Mesendoderm (in vitro differentiated cells): ENCODE results near the gene NLRC5.

Source experiments
- DNase-seq: peaks from one replicate; pipeline ENCODE4 v3.0.0; 2013
- H2AK5ac ChIP-seq: 2 replicates; pipeline ENCODE4 v1.6.1; 2013; ENCODE audit warnings: low read length, inconsistent platforms
- H2BK120ac ChIP-seq: 2 replicates; pipeline ENCODE4 v1.6.1; 2013; ENCODE audit warnings: low read depth, mild to moderate bottlenecking, low read length, moderate library complexity, mixed read lengths
- H2BK15ac ChIP-seq: replicated peaks from 2 replicates; pipeline ENCODE4 v1.6.1; 2013; ENCODE audit warnings: low read depth, mild to moderate bottlenecking, moderate library complexity
- H2BK5ac ChIP-seq: 2 replicates; pipeline ENCODE4 v1.6.1; 2013; ENCODE audit warnings: low read length, inconsistent platforms
- H3K18ac ChIP-seq: 2 replicates; pipeline ENCODE4 v1.6.1; 2013; ENCODE audit warnings: mild to moderate bottlenecking, low read length, mixed read lengths
- H3K23ac ChIP-seq: one replicate; pipeline ENCODE4 v1.6.1; 2013; ENCODE audit warnings: low read length
- H3K27ac ChIP-seq: 2 replicates; pipeline ENCODE4 v1.5.1; 2013; ENCODE audit warnings: low read depth, mild to moderate bottlenecking, inconsistent platforms, low read length, moderate library complexity
- H3K27me3 ChIP-seq: 2 replicates; pipeline ENCODE4 v1.6.1; 2013; ENCODE audit warnings: low read length, control low read depth, mild to moderate bottlenecking, inconsistent platforms; ENCODE audit not compliant: insufficient read depth, poor library complexity
- H3K36me3 ChIP-seq: 2 replicates; pipeline ENCODE4 v1.6.1; 2013; ENCODE audit warnings: low read length, inconsistent platforms; ENCODE audit not compliant: control insufficient read depth, insufficient read depth
- H3K4ac ChIP-seq: one replicate; pipeline ENCODE4 v1.6.1; 2013; ENCODE audit warnings: low read depth, mild to moderate bottlenecking, low read length, moderate library complexity
- H3K4me1 ChIP-seq: 2 replicates; pipeline ENCODE4 v1.6.1; 2013; ENCODE audit warnings: low read depth, low read length, inconsistent platforms; ENCODE audit not compliant: control insufficient read depth
- H3K4me2 ChIP-seq: 2 replicates; pipeline ENCODE4 v1.6.1; 2013; ENCODE audit warnings: low read length
- H3K4me3 ChIP-seq: 2 replicates; pipeline ENCODE4 v1.5.1; 2013; ENCODE audit warnings: mild to moderate bottlenecking, low read length
- H3K56ac ChIP-seq: one replicate; pipeline ENCODE4 v1.6.1; 2013; ENCODE audit warnings: low read length
- H3K79me1 ChIP-seq: 2 replicates; pipeline ENCODE4 v1.6.1; 2013; ENCODE audit warnings: low read length, inconsistent platforms
- H3K79me2 ChIP-seq: 2 replicates; pipeline ENCODE4 v1.6.1; 2013; ENCODE audit warnings: mild to moderate bottlenecking, low read length; ENCODE audit not compliant: control insufficient read depth, insufficient read depth
- H3K9ac ChIP-seq: 2 replicates; pipeline ENCODE4 v1.6.1; 2013; ENCODE audit warnings: low read length, inconsistent platforms
- H4K5ac ChIP-seq: one replicate; pipeline ENCODE4 v1.6.1; 2013; ENCODE audit warnings: low read length
- H4K8ac ChIP-seq: one replicate; pipeline ENCODE4 v1.6.1; 2013; ENCODE audit warnings: low read depth, mild to moderate bottlenecking, control low read depth, low read length, moderate library complexity
- whole genome bisulfite sequencing: extraction: QIAGEN DNeasy Blood & Tissue Kit; methylation state at CpG from one replicate; pipeline ENCODE4 v1.1.7; 2013; ENCODE audit warnings: low lambda C conversion rate, missing lambda C conversion rate; ENCODE audit not compliant: insufficient coverage; ENCODE audit errors: extremely low coverage; 5-methylcytosine and 5-hydroxymethylcytosine counted together

The NLRC5 gene

DNA sequence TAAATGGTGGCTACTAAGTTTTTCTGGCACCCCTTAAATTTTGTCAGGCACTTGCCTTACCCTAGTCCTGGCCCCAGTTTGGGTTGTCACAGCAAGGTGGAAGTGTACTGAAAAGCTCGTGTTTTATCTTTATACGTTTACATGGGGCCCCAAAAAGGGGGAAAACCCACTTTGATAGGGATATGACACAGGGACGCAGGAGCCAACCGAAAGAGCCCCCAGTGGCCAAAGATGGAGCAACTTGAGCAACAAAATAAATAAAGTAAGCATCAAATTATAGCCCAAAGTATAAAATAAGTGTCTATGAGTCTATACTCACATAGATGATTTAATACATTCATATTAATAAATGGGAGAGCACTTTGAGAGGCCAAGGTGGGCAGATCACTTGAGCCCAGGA is 32.6 kb upstream of the NLRC5 start:
- Histone ChIP-seq H3K27me3 (no peaks in the 10 kb centered on the region), H3K18ac (no peak overlapping the region), H3K4me1 (no peaks in the 10 kb centered on the region), H2BK15ac (no peak overlapping the region), H3K36me3 (no peaks in the 10 kb centered on the region), H3K9ac (no peak overlapping the region), H3K79me1 (no peaks in the 10 kb centered on the region), H3K27ac (no peak overlapping the region), H2AK5ac (no peak overlapping the region), H3K4ac (no peak overlapping the region), H3K79me2 (no peaks in the 10 kb centered on the region), H3K4me2 (no peak overlapping the region), H3K4me3 (no peak overlapping the region), H4K8ac (no peak overlapping the region), H2BK5ac (no peak overlapping the region), H3K56ac (no peak overlapping the region), H3K23ac (no peak overlapping the region), H4K5ac (no peak overlapping the region), H2BK120ac (no peak overlapping the region)
- no peak for DNase-seq
- no CpG with 5 or more reads among the region's 4 CpGs for WGBS

DNA sequence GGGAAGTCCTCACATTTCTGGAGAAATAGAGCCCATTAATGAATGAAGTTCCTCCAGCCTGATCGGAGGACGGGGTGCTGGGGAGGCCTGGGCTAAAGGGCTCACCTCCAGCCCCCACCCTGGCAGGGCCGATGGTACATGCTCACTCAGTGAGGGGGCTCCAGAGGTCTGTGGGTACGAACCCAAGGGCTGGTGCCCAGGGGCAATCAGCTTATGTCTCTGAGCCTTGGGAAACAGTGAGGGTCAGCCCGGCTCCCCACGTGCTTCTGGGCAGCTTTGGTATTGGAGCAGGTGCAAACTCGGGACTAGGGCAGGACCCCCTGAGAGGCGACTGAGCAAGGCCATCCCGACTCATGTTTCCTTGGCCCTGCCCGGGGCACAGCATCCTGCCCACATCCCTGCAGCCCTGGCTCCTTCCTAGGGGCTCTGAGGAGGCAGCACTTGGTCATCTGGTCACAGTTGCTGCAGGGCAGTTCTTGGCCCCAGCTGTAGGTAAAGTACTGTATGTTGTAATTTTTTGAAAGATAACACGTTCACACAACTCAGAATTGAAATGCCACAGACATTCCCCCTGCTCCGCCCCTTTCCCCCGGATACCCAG is 28.6 kb upstream of the NLRC5 start:
- no peak overlapping the region for H3K9ac ChIP-seq
- H2BK15ac ChIP-seq: no peak overlapping the region
- no peak overlapping the region for H4K8ac ChIP-seq
- no peak overlapping the region for H3K4me2 ChIP-seq
- no peaks in the 10 kb centered on the region for H3K79me1 ChIP-seq
- H3K4me3 ChIP-seq: no peak overlapping the region
- H3K23ac ChIP-seq: no peak overlapping the region
- no peaks in the 10 kb centered on the region for H3K4me1 ChIP-seq
- no peak overlapping the region for H2AK5ac ChIP-seq
- no peak overlapping the region for H4K5ac ChIP-seq
- no peak overlapping the region for H3K56ac ChIP-seq
- no peak overlapping the region for H3K4ac ChIP-seq
- no peaks in the 10 kb centered on the region for H3K27me3 ChIP-seq
- no CpG with 5 or more reads among the region's 13 CpGs for WGBS
- H2BK5ac ChIP-seq: no peak overlapping the region
- no peak for DNase-seq
- H3K18ac ChIP-seq: no peak overlapping the region
- no peaks in the 10 kb centered on the region for H3K36me3 ChIP-seq
- H3K27ac ChIP-seq: no peak overlapping the region
- H2BK120ac ChIP-seq: no peak overlapping the region
- no peaks in the 10 kb centered on the region for H3K79me2 ChIP-seq

DNA sequence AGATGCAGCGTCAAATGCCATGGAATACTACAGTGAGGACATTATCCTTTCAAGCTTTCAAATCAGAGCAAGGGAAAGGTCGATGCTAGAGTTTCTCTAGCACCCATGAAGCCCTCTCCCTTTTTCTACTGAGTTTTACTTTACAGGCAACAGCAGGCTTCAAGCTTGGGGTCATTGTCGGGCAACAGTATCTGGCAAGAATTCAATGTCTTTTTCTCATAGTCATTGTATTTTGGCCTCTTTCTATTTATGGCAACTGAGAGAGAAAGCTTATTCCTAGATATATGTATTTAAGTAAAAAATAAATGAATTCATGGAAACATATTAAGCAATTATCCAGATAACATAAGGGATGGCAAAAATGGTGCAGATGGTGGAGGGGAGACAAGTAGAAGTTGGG is 28.0 kb upstream of the NLRC5 start:
- no peak overlapping the region for H3K23ac ChIP-seq
- no peak overlapping the region for H3K4me3 ChIP-seq
- H3K79me2 ChIP-seq: no peaks in the 10 kb centered on the region
- H2BK5ac ChIP-seq: no peak overlapping the region
- H3K79me1 ChIP-seq: no peaks in the 10 kb centered on the region
- no peak overlapping the region for H3K18ac ChIP-seq
- H3K27me3 ChIP-seq: no peaks in the 10 kb centered on the region
- no peak overlapping the region for H3K4me2 ChIP-seq
- H3K27ac ChIP-seq: no peak overlapping the region
- no peak overlapping the region for H2BK120ac ChIP-seq
- H3K4me1 ChIP-seq: no peaks in the 10 kb centered on the region
- no peaks in the 10 kb centered on the region for H3K36me3 ChIP-seq
- no peak overlapping the region for H4K5ac ChIP-seq
- no peak overlapping the region for H3K9ac ChIP-seq
- no peak for DNase-seq
- no CpG with 5 or more reads among the region's 3 CpGs for WGBS
- H2AK5ac ChIP-seq: no peak overlapping the region
- no peak overlapping the region for H4K8ac ChIP-seq
- H3K4ac ChIP-seq: no peak overlapping the region
- H3K56ac ChIP-seq: no peak overlapping the region
- no peak overlapping the region for H2BK15ac ChIP-seq

DNA sequence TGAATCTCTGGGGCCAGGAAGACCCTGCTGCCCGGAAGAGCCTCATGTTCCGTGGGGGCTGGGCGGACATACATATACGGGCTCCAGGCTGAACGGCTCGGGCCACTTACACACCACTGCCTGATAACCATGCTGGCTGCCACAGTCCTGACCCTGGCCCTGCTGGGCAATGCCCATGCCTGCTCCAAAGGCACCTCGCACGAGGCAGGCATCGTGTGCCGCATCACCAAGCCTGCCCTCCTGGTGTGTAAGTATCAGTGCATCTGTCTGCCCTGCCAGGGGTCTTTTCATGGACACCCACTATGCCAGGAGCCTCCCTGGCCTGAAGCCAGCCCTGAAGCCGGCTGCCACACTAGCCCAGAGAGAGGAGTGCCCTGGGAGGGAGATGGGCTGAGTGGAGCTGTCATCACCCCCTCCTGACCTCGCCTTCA is 27.5 kb upstream of the NLRC5 start, which contains the start of gene CETP:
Gene CETP, plus strand, starts transcription at position 100 of the 431 bp plus-strand sequence. Its CDS starts 30 bp downstream, at position 130.
- H4K8ac ChIP-seq: no peak within 1 kb of the TSS
- no peak within 1 kb of the TSS for H4K5ac ChIP-seq
- no peaks in the 10 kb centered on the region for H3K79me2 ChIP-seq
- no peak within 1 kb of the TSS for H3K27ac ChIP-seq
- H3K4me1 ChIP-seq: no peaks in the 10 kb centered on the region
- no peak within 1 kb of the TSS for H3K4ac ChIP-seq
- H2BK15ac ChIP-seq: no peak within 1 kb of the TSS
- no peak within 1 kb of the TSS for H2BK120ac ChIP-seq
- no CpG with 5 or more reads among the region's 12 CpGs for WGBS
- H3K4me2 ChIP-seq: no peak within 1 kb of the TSS
- no peak within 1 kb of the TSS for H3K4me3 ChIP-seq
- H3K27me3 ChIP-seq: no peaks in the 10 kb centered on the region
- no peak within 1 kb of the TSS for H2AK5ac ChIP-seq
- no peak within 1 kb of the TSS for H3K23ac ChIP-seq
- H2BK5ac ChIP-seq: no peak within 1 kb of the TSS
- no peaks in the 10 kb centered on the region for H3K79me1 ChIP-seq
- no peak within 1 kb of the TSS for H3K9ac ChIP-seq
- DNase-seq: no peak
- H3K18ac ChIP-seq: no peak within 1 kb of the TSS
- no peak within 1 kb of the TSS for H3K56ac ChIP-seq
- no peaks in the 10 kb centered on the region for H3K36me3 ChIP-seq

DNA sequence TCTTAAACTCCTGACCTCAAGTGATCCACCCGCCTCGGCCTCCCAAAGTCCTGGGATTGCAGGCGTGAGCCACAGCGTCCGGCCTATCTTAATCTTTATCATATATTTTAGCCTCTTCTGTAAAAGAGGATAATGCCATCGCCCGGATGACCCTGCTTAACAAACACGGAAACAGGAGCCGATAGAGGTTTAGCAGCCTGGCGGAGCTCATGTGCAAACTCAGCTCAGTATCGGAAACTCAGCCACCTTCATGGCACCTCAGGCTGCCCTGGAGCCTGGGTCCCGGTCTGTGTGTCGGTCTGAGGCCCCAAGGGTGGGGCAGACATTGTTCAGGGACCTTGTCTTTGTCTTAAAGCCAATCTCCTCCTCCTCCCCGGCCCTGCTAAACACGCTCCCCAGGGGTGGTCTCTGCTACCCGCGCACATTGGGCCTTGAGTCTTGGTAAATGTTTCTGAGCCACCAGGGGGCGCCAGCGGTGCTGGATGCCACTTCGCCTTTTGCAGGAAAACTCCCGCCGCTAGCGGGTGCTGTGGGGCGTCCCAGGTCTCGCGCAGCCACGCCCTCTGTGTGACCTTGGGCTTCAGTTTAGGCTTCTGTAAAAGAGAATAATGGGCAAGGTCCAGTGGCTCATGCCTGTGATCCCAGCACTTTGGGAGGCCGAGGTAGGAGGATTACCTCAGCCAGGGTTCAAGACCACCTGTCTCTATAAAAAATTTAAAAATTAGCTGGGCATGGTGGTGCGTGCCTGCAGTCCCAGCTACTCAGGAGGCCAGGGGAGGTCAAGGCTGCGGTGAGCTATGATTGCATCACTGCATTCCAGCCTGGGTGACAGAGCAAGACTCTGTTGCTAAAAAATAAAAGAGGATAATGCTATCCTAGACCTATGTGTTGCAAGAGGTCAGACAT is 24.9 kb upstream of the NLRC5 start:
- Histone ChIP-seq H2BK120ac (no peak overlapping the region), H3K79me2 (no peaks in the 10 kb centered on the region), H3K4me2 (no peak overlapping the region), H3K18ac (no peak overlapping the region), H3K4me3 (no peak overlapping the region), H3K9ac (peak overlapping the region; percentile 23), H3K79me1 (no peaks in the 10 kb centered on the region), H2BK5ac (no peak overlapping the region), H3K56ac (peak overlapping the region; percentile 66), H3K27me3 (no peaks in the 10 kb centered on the region), H3K36me3 (no peaks in the 10 kb centered on the region), H3K4me1 (no peaks in the 10 kb centered on the region), H2AK5ac (no peak overlapping the region), H3K23ac (no peak overlapping the region), H2BK15ac (no peak overlapping the region), H4K8ac (no peak overlapping the region), H3K4ac (no peak overlapping the region), H4K5ac (no peak overlapping the region), H3K27ac (no peak overlapping the region)
- WGBS: no CpG with 5 or more reads among the region's 30 CpGs
- DNase-seq: peak; percentile 94
